ENCODE measurements around the gene HOXB4.
A peak's percentile ranks its signal among the peaks of the same experiment; 100 is the strongest.

The HOXB4 gene

DNA sequence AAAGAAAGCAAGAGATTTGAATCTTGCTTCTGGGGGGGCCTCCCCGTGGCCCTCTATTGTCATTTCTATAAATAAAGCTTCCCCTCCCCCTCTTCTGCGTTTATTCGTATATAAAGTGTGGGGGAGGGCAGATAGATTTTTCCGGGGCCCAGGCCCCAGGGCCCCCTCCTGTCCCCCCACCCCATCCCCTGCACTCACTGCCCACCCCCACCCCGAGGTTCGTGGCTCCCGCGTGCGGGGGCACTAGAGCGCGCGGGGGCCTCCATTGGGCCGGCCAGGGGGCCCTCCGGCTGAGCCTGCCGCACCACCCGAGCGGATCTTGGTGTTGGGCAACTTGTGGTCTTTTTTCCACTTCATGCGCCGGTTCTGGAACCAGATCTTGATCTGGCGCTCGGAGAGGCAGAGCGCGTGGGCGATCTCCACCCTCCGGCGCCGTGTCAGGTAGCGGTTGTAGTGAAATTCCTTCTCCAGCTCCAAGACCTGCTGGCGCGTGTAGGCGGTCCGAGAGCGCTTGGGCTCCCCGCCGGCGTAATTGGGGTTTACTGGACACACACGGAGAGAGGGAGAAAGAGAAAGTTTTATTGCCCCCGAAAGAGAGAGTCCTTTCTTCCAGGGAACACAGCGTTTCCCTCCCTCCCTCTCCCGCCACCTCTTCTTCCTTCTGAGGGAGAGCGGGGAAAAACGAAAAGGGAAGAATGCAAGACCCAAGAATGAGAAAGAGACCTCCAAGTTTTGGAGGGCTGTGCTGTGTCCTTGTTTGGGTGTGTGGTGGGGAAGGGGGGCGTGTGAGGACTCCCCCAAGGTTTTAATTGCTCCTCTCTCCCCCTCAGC lies 1.5 kb downstream of the HOXB4 start:
- no peak for DNase-seq (ENCODE audit: low read depth)
- peak overlapping the region; percentile 53 for H3K4me3 ChIP-seq (ENCODE audit: low read depth, low read length)

DNA sequence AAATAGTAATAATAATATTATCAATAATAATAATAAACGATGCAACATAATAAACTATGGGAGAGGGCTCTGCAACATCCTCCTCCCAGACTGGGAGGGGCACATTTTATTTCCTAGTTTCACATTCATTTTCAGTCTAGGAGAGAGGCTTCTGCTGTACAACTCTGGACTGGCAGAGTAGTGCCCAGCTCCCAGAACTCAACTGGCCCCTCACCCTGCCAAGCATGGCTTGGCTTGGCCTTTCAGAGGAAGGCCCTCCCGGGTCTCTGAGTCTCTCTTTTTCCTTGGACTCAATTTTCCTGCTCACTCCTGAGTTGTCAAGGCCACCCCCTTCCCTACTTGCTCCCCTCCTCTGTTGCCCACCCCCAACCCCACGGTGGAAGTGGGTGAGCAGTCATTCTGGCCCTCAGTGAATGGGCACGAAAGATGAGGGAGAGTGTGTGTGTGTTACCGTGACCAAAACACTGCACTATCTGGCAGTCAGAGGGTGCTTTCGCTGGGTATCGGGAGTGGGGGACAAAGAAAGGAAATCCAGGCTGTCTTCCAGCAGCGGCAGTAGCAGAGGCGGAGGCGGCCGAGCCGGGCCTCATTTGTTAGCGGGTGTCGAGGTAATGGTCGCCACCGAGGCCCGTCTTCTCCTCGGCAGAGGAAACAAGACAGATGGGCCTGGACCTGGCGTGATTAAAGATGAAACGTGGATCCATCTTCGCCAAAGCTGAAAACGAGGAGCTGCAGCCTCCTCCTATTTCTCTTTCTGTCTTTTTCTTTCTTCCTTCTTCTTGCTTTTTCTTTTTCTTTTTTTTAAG lies 2.3 kb downstream of the HOXB4 start:
- DNase-seq (ENCODE audit: low read depth), result no peak
- H3K4me3 ChIP-seq (ENCODE audit: low read depth, low read length), result peak overlapping the region; percentile 1

DNA sequence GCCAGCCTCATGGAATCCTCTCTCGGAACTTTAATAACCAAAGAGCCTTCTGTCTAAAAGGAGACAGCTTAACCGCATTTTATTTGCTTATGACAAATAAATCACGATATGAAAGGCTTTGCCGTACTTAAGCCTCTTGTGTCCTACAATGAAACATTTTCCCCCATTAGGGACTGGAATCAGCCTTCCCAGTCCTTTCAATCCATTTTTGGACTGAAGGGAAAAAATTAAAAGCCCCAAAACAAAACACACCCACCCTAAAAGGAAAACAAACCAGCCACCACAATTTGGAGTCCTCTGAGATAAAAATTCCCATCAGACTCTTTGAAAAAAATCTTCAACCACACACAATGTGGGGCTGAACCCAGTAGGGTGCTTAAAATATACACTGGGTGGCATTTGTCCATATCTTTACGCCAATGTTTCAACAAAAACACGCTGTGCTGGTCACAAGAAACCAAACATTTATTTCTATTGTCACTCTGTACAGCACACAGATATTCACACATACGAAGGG lies 3.0 kb downstream of the HOXB4 start:
- no peak overlapping the region for H3K4me3 ChIP-seq (ENCODE audit: low read depth, low read length)
- DNase-seq (ENCODE audit: low read depth), result no peak

DNA sequence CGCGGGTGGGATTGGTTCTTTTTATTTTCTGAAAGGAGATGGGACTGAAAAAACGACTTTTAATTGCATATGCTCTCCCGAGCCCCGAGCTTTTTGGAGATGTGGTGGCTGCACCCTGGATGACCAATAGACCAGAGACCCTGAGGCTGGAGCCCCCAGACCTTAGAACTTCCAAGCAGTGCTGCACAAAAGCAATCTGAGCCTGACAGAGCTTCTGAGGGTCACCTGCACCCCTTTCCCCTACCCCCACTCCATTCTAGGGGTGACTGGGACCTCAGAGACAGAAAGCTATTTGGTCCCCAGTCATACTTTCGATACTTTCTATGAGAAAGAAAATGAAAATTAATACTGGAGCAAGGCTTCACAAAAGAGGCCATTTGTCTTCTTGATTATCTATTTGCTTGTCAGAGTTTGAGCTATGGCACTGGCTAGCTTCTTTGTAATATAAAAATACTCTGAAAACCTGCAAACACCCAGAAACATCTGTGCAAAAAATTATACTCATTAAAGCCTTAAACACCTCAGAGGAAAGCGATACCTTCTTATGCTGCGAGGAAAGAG lies 3.6 kb downstream of the HOXB4 start:
- peak overlapping the region; percentile 14 for H3K4me3 ChIP-seq (ENCODE audit: low read depth, low read length)

DNA sequence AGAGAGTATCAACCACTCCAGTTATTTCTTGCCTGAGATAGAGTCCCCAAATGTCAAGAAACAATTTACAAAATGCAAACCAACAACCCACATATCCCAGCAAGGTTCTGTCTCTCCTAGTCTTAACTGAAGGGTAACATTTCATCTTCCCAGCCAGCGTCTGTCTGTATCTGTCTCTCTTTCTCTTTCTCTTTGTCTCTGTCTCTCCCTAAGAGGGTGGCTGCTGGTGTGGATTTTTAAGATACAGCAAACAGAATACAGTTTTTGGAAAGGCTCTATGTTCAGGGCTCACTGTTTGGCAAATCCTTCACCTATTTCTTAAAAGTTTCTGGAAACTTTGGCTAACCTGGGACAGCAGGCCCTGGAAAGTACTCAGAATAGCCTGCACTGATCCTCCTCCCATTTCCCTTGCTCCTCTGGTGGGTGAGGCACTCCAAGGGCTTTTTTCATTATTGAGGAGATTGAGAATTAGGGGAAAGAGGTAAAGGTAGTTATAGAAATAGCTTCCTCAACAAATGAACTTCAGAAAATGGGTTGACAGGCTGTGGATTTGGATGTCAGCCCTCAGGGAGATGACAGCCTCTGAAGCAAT lies 6.2 kb downstream of the HOXB4 start:
- H3K4me3 ChIP-seq (ENCODE audit: low read depth, low read length), result no peak overlapping the region
- DNase-seq (ENCODE audit: low read depth), result no peak

More for the DNA sequence above, 3.6 kb downstream of the HOXB4 start:
- no peak for DNase-seq (ENCODE audit: low read depth)

DNA sequence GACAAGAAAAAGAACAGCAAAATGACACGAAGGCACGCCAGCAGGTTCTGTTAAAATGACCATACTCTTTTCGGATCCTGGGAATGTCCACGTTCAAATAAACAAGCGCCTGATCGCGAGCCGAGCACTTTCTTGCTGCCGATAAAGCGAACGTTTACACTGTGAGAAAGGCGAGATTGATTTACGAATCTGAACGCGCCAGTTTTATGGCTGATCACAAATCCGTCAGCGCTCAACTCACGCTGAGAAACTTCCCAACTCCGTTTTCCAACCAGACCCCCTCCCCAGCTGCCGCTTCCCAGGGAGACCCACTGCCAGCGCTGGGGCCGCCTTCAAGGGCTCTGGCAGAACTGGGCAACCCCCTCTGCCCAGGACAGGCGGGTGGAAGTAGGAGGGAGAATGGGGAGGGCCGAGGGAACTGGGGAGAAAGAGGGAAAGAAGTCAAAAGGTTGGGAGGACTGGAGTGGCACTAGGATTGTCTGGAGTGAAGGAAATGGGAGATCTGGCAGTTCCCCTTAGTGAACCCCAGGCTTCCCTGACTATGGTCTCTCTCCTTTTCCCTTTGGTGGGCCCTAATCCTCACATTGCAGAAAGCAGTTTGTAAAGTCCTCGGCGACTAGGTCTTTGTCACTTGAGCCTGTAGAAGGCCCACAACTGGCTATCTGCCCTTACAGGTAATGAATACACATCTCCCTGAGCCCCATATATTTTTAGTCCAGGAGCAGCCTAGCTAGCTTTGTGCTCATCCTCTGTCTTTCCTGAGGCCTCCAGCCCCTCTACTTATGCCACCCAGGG lies 6.9 kb downstream of the HOXB4 start:
- no peak for DNase-seq (ENCODE audit: low read depth)
- no peak overlapping the region for H3K4me3 ChIP-seq (ENCODE audit: low read depth, low read length)

DNA sequence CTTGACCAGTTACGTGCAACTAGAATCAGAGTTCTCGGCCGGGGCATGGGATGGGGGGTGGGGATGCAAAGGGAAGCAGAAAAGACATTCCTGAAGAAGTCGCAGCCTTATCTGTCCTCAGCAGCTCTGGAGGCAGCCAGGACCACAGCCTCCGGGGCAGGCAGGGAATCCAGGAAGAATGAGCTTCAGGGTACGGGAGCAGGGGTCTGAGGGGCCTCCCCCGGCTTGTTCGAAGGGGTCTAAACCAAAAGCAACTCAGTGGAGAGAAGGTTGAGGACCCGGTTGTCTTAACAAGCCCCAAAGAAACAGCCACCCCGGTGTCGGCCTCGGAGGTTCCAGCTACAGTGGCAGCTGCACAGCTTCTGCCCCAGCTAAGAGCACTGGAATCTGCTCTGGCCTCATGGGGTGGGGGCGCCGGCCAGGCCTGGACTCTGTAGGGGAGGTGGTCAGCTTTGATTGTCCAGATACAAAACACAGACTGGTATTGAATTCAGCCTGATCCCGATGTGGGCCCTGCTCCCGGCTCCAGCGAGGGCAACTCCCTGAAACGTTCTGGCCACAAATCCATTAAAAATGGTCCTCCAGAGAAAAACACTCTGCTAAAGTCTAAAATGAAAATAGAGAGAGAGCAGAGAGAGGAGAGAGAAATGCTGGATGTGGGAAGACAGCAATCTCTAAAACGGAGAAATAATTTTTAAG lies 7.7 kb downstream of the HOXB4 start:
- H3K4me3 ChIP-seq (ENCODE audit: low read depth, low read length), result no peak overlapping the region
- no peak for DNase-seq (ENCODE audit: low read depth)

DNA sequence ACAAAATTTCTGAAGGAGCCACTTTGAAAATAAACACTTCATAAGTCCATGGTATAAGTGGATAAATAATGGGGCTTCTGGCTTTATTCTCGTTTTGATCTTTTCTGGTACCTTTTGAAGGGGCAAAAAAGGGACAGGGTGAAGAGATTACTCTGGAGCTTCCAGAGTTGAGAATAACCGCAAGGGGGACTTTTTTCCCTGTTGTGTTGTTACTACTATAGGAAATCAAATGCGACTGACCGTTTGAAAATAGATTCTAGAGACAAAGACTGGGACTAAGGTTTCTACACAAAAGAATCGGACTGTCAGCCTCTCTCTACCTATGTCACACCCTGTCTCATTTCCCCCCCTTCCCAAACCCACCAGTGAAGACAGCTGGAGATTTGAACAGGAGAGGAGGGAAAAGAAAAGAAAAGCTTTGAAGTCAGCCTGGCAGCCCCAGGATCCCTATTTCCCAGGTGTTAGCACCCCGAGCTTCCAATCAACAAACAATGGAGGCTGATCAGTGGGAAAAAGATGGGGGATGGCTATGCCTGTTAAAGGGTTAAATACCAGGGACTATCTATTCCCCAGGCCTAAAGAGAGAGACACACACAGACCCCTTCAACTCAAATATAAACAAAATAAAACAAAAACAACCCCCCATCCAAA lies 8.4 kb downstream of the HOXB4 start:
- no peak for DNase-seq (ENCODE audit: low read depth)
- no peak overlapping the region for H3K4me3 ChIP-seq (ENCODE audit: low read depth, low read length)

DNA sequence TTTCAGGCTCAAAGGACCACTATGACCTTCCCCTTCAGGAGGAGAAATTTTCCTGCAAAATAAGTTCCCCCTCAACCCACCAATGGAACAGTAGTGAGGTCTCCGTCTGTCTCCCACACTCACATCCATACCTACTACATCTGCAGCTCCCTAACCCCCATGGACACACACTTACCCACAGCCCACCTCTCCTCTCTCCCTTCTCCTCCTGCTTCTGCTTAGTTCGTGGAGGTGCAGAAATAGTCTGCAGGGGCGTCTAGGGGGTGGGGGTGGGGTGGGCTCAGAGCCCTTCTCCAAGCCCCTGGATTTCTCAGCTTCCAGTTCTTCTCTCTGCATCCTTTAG lies 8.9 kb downstream of the HOXB4 start:
- H3K4me3 ChIP-seq (ENCODE audit: low read depth, low read length), result no peak overlapping the region
- DNase-seq (ENCODE audit: low read depth), result no peak

DNA sequence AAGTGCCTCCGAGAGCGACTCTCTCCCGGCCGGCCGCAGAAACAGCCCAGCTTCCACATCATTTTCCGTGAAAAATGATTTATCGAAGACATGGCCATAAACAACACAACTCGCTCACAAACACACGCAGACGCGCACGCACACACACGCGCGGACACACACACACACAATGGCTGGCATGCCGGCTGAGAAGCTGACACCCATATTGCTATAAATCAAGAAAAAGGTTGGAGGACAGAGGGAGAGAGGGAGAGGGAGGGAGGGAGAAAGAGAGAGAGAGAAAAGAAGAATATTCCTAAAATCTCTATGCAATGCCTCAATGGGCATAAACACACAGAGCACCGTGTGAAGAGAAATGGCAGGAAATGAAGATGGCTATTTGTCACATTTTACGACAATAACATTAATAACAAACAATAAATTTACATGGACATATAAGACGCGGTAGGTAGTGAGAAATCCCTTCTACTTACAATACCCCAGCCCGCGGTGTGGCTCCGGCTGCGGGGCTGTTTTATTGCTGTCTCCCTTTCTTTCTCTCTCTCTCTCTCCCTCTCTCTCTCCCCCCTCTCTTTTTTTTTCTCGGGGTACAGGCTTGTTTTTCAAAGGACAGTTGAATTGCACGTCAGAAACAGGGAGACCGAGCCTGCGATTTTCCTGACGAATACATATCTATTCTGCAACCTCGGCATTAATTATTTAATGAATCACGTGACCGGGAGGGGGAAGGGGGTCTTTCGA lies 9.5 kb downstream of the HOXB4 start:
- DNase-seq (ENCODE audit: low read depth), result no peak
- no peak overlapping the region for H3K4me3 ChIP-seq (ENCODE audit: low read depth, low read length)

DNA sequence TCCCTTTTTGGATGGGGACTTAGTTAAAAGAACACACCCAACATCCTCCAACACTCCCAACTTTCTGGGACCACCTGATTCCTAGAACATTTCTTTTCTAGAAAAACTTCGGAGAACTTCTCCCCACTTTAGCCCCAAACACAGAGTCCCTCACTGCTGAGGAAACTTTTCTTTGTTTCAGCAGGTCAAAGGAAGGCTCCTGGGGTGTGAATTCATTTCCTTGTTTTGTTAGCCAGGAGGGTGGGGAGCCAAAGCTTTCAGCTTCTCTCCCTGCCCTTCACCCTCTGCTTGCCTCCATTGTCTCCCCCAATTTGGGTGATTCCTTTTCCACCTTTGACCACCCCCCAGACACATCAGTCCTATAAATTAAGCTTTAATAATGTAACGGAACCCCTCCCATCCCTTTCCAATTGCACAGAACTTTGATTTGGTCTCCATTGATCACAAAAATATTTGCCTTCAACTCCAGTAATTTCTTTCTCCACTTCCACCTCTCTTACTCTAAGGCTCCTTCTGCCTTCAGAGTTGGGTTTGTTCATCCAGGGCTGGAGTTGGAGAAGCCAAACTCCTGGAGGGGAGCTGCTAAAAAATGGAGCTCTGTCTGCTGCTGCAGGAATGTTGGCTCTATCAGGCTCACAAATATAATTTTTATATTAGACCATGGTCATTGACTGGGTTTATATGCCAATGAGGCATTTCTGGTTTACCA lies 10.3 kb downstream of the HOXB4 start:
- H3K4me3 ChIP-seq (ENCODE audit: low read depth, low read length), result no peak overlapping the region
- no peak for DNase-seq (ENCODE audit: low read depth)

DNA sequence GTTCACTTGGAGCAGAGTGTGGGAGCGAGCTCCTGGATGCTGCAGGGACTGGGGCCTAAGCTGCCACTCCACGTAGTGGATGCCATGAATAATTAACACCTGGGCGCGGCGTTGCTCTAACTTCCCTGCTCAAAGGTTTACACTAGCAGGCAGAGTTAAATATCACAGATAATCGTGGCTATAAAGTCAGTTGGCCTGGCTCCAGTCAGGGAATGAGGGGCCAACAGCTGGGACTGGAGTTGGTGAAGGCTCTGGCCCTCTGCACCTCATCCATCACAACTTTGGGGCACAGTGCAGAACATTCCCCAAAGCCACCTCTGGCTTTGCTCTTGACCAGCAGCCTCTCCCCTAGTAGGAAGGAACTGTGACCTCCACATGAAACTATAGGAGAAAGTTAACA lies 10.9 kb downstream of the HOXB4 start:
- no peak overlapping the region for H3K4me3 ChIP-seq (ENCODE audit: low read depth, low read length)
- DNase-seq (ENCODE audit: low read depth), result no peak

DNA sequence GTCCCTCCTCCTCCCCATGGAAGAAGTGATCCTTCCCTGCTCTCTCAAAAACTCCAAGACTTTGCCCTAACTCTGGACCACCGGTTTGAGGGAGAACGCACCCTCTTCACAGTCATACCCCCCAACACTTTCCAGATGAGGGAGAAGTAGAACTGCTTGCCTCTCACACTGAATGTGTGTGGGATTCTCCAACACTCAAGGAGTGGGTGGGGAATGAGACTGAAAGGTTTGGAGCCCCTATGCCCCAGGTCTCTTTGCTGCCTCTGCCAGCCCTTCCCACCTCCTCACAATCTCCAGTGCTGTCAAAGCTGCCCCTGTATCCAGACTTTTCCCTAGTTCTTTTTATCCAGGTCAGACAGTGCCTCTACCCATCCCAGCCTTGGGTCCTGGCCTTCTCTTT lies 11.4 kb downstream of the HOXB4 start:
- no peak for DNase-seq (ENCODE audit: low read depth)
- no peak overlapping the region for H3K4me3 ChIP-seq (ENCODE audit: low read depth, low read length)

DNA sequence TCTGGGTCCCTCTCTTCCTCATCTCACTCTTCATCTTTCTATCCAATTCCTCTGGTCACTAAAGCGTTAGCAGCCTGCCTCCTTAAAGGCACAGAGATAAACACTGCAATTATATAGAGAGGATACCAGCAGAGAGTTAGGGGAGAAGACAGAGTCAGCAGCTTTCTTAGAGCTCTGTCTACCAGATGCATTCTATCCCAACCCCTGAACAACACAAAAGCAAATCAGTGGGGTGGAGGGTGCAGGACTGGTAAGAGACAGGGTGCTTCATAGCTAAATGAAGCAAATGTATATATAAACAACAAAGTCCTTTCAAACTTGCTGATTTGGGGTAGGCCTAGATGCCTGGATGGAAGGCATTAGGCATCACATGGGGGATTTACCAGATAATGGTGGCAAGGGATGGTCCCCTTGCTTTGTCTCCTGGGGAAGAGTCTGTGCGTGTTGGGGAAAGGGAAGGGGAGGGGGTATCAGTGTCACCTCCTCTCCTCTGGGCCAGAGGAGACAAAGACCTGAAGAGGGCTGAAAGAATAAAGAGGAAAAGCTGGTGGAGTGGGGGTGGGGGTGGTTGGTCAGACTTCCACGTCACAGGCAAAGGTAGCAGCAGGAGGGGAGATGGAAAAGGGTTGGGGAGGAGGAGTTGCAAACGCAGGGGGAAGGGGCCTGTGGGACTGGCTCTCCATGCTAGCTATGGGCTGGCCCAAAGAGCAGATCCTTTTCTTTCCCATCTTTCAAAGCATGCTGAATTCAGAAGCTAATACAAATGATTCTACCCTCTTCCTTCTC lies 12.0 kb downstream of the HOXB4 start:
- no peak for DNase-seq (ENCODE audit: low read depth)
- H3K4me3 ChIP-seq (ENCODE audit: low read depth, low read length), result no peak overlapping the region

DNA sequence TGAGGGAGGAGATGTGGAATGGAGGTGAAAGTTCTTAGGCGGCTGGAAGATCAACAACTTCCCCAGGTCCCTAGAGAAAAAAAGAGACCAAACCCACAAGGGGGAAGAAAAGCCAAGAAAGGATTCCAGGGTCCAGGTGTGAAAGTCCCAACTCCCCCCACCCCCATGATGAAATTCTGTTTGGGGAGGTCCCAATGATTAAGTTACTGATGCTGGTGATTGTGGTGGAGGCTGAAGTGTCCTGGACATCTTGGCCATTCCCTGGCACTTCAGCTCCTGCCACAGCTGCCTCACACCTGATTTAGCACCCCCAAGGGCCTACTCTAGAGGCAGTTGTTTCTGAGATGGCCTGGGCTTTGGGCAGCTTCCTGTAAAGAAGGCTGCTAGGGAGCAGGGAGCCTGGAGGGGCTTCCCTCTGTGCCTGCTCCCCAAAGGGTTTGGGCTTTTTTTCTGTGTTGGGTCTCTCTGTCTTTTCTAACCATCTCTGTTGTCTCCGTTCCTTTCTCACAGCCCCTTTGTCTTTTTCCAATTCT lies 13.1 kb downstream of the HOXB4 start:
- peak overlapping the region; percentile 40 for H3K4me3 ChIP-seq (ENCODE audit: low read depth, low read length)
- no peak for DNase-seq (ENCODE audit: low read depth)
